ENCODE data around the gene TACC2. TPM values are rescaled to one million over a fixed set of nuclear protein-coding genes. Genes with fewer than 3 reads are reported as not detected.
"Not testable (repeated sequence)": the region's sequence is repeated elsewhere in the genome, so short reads cannot be mapped to it uniquely, and the experiment has no call there.

TACC2 gene
- total and polyA plus RNA-seq, 8 donors = 17.9 to 43.6 (median 23.6) TPM

DNA sequence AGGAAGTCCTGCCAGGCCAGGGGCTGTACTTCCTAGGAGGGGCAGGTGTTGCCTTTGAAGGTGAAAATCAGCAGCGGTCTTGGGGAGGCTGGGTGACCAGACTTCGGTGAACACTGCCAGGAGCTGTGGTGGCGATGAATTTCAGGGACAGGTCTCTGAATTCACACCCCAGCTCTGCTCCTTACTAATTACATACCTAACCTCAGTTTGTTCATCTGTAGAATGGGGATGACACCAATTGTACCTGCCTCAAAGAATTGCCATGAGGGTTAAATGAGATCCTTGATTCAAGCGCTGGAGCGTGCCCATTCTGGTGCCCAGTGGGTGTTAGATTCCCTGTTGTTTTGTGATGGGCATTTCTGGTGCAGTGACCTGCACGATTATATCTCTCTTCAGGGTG lies 102.8 kb downstream of the TACC2 start:
- no peak for DNase-seq
- no peaks in the 10 kb centered on the region for H3K27me3 ChIP-seq
- no peak overlapping the region for H3K4me3 ChIP-seq
- intact Hi-C loops (cut with DNase I) = no loop called here
- no peak for FAIRE-seq
- no peaks in the 10 kb centered on the region for H3K4me1 ChIP-seq
- ATAC-seq = no peak
- TF ChIP-seq, protein P1, sequence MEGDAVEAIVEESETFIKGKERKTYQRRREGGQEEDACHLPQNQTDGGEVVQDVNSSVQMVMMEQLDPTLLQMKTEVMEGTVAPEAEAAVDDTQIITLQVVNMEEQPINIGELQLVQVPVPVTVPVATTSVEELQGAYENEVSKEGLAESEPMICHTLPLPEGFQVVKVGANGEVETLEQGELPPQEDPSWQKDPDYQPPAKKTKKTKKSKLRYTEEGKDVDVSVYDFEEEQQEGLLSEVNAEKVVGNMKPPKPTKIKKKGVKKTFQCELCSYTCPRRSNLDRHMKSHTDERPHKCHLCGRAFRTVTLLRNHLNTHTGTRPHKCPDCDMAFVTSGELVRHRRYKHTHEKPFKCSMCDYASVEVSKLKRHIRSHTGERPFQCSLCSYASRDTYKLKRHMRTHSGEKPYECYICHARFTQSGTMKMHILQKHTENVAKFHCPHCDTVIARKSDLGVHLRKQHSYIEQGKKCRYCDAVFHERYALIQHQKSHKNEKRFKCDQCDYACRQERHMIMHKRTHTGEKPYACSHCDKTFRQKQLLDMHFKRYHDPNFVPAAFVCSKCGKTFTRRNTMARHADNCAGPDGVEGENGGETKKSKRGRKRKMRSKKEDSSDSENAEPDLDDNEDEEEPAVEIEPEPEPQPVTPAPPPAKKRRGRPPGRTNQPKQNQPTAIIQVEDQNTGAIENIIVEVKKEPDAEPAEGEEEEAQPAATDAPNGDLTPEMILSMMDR (IDR thresholded peaks at IDR 0.05) = no peak
- WGBS, 2 donors = 94 to 95% methylated on average over 6 of the region's 6 CpGs
- H3K27ac ChIP-seq = no peak overlapping the region
- H3K36me3 ChIP-seq = peaks cover 0 to 14% (median 0%) of the 10 kb centered on the region in 3 donors
- H3K9me3 ChIP-seq = no peaks in the 10 kb centered on the region

- H3K4me3 ChIP-seq = no peak overlapping the region
- H3K4me1 ChIP-seq = no peaks in the 10 kb centered on the region
- FAIRE-seq = no peak
- H3K9me3 ChIP-seq = no peaks in the 10 kb centered on the region
- no peak for DNase-seq
- ATAC-seq = no peak
- TF ChIP-seq, protein P1 (IDR thresholded peaks at IDR 0.05) = no peak
- no peaks in the 10 kb centered on the region for H3K27me3 ChIP-seq
- no peak overlapping the region for H3K27ac ChIP-seq
- H3K36me3 ChIP-seq = peaks cover 0 to 14% (median 0%) of the 10 kb centered on the region in 3 donors
- intact Hi-C loops (cut with DNase I) = no loop called here
- 84 to 86% methylated on average over 3 of the region's 3 CpGs for WGBS, 2 donors
These were observed 104.1 kb downstream of the TACC2 start for GRCh38 chr10:122093076-122093475.

- H3K27ac ChIP-seq; ATAC-seq; H3K36me3 ChIP-seq; H3K27me3 ChIP-seq; H3K4me1 ChIP-seq; H3K9me3 ChIP-seq; FAIRE-seq; H3K4me3 ChIP-seq; intact Hi-C loops (cut with DNase I); DNase-seq: not testable (repeated sequence)
- 70 to 97% methylated on average over 10 to 11 of the region's 11 CpGs for WGBS, 2 donors
These were observed 107.2 kb downstream of the TACC2 start for GRCh38 chr10:122096181-122096580.

GRCh38 chr10:122096705-122097104 lies 107.7 kb downstream of the TACC2 start:
- no peaks in the 10 kb centered on the region for H3K9me3 ChIP-seq
- ATAC-seq (no peak), FAIRE-seq (no peak), DNase-seq (no peak)
- H3K27me3 ChIP-seq = no peaks in the 10 kb centered on the region
- no peaks in the 10 kb centered on the region for H3K4me1 ChIP-seq
- intact Hi-C loops (cut with DNase I) = no loop called here
- H3K4me3 ChIP-seq = no peak overlapping the region
- peaks cover 0 to 5% (median 0%) of the 10 kb centered on the region in 3 donors for H3K36me3 ChIP-seq
- 84 to 94% methylated on average over 3 of the region's 3 CpGs for WGBS, 2 donors
- H3K27ac ChIP-seq = no peak overlapping the region
- TF ChIP-seq, protein P1 (IDR thresholded peaks at IDR 0.05) = no peak

GRCh38 chr10:122097935-122098334 lies 109.0 kb downstream of the TACC2 start:
- FAIRE-seq (no peak), DNase-seq (no peak)
- WGBS, 2 donors = 90% methylated on average over 7 of the region's 7 CpGs

More at GRCh38 chr10:122097935-122098334, 109.0 kb downstream of the TACC2 start:
- intact Hi-C loops (cut with DNase I) = no loop called here
- Histone ChIP-seq H3K36me3 (no peaks in the 10 kb centered on the region), H3K4me3 (no peak overlapping the region), H3K4me1 (no peaks in the 10 kb centered on the region), H3K27me3 (no peaks in the 10 kb centered on the region), H3K9me3 (no peaks in the 10 kb centered on the region), H3K27ac (no peak overlapping the region)
- no peak for ATAC-seq
- TF ChIP-seq, protein P1 (IDR thresholded peaks at IDR 0.05) = no peak

Measured in pancreas (tissue), 10 donors.